ENCODE results near the gene PPP6C.
"Not testable (repeated sequence)": the region's sequence is repeated elsewhere in the genome, so short reads cannot be mapped to it uniquely, and the experiment has no call there.

Gene PPP6C

GRCh38 chr9:125126019-125126746, 63.4 kb downstream of the PPP6C start:
- no peak overlapping the region for H2AFZ ChIP-seq (ENCODE audit: low read depth, low read length)
- no peaks in the 10 kb centered on the region for H3K79me2 ChIP-seq (ENCODE audit: low read length)
- peaks cover 8% of the 10 kb centered on the region for H3K4me1 ChIP-seq (ENCODE audit: low read length)
- TF ChIP-seq CTCF (IDR thresholded peaks at IDR 0.05; ENCODE audit: low read depth, low read length) (no peak), EZH2phosphoT487 (IDR thresholded peaks at IDR 0.05; ENCODE audit: low read depth) (no peak)
- no peak overlapping the region for H3K9ac ChIP-seq (ENCODE audit: low read length)
- H3K27me3 ChIP-seq (ENCODE audit: low read depth, low read length): no peaks in the 10 kb centered on the region
- H3K9me3 ChIP-seq (ENCODE audit: insufficient read depth, low read length): no peaks in the 10 kb centered on the region
- H3K36me3 ChIP-seq (replicated peaks; ENCODE audit: low read depth, low read length): no peaks in the 10 kb centered on the region
- no peaks in the 10 kb centered on the region for H4K20me1 ChIP-seq (ENCODE audit: insufficient read depth, low read length)
- H3K27ac ChIP-seq (ENCODE audit: low read length): no peak overlapping the region
- H3K4me3 ChIP-seq (ENCODE audit: low read length): no peak overlapping the region
- H3K4me2 ChIP-seq (ENCODE audit: low read length): peak overlapping the region; percentile 2; the same call in 1 of the 2 replicates

GRCh38 chr9:125125523-125125922, 64.1 kb downstream of the PPP6C start:
- H3K9me3 ChIP-seq (ENCODE audit: insufficient read depth, low read length): no peaks in the 10 kb centered on the region
- no peak for TF ChIP-seq CTCF (IDR thresholded peaks at IDR 0.05; ENCODE audit: low read depth, low read length)
- TF ChIP-seq EZH2phosphoT487 (IDR thresholded peaks at IDR 0.05; ENCODE audit: low read depth): no peak
- H3K36me3 ChIP-seq (replicated peaks; ENCODE audit: low read depth, low read length): no peaks in the 10 kb centered on the region
- H2AFZ ChIP-seq (ENCODE audit: low read depth, low read length): no peak overlapping the region
- H3K4me3 ChIP-seq (ENCODE audit: low read length): no peak overlapping the region
- H3K9ac ChIP-seq (ENCODE audit: low read length): no peak overlapping the region
- no peak overlapping the region for H3K4me2 ChIP-seq (ENCODE audit: low read length)
- H3K4me1 ChIP-seq (ENCODE audit: low read length): peaks cover 8% of the 10 kb centered on the region
- no peaks in the 10 kb centered on the region for H3K79me2 ChIP-seq (ENCODE audit: low read length)
- H3K27me3 ChIP-seq (ENCODE audit: low read depth, low read length): no peaks in the 10 kb centered on the region
- H3K27ac ChIP-seq (ENCODE audit: low read length): no peak overlapping the region
- H4K20me1 ChIP-seq (ENCODE audit: insufficient read depth, low read length): no peaks in the 10 kb centered on the region

- no peaks in the 10 kb centered on the region for H3K36me3 ChIP-seq (replicated peaks; ENCODE audit: low read depth, low read length)
- no peaks in the 10 kb centered on the region for H3K9me3 ChIP-seq (ENCODE audit: insufficient read depth, low read length)
- H3K4me2 ChIP-seq (ENCODE audit: low read length): no peak overlapping the region
- H4K20me1 ChIP-seq (ENCODE audit: insufficient read depth, low read length): no peaks in the 10 kb centered on the region
- peaks cover 5% of the 10 kb centered on the region for H3K4me1 ChIP-seq (ENCODE audit: low read length)
- H3K4me3 ChIP-seq (ENCODE audit: low read length): no peak overlapping the region
- H3K9ac ChIP-seq (ENCODE audit: low read length): no peak overlapping the region
- no peaks in the 10 kb centered on the region for H3K79me2 ChIP-seq (ENCODE audit: low read length)
- H2AFZ ChIP-seq (ENCODE audit: low read depth, low read length): no peak overlapping the region
- H3K27ac ChIP-seq (ENCODE audit: low read length): no peak overlapping the region
- no peaks in the 10 kb centered on the region for H3K27me3 ChIP-seq (ENCODE audit: low read depth, low read length)
- TF ChIP-seq CTCF (IDR thresholded peaks at IDR 0.05; ENCODE audit: low read depth, low read length): no peak
- TF ChIP-seq EZH2phosphoT487 (IDR thresholded peaks at IDR 0.05; ENCODE audit: low read depth): no peak
Measured at GRCh38 chr9:125121146-125121545, 68.5 kb downstream of the PPP6C start.

- no peak for TF ChIP-seq CTCF (IDR thresholded peaks at IDR 0.05; ENCODE audit: low read depth, low read length)
- TF ChIP-seq EZH2phosphoT487 (IDR thresholded peaks at IDR 0.05; ENCODE audit: low read depth): no peak
- no peaks in the 10 kb centered on the region for H3K4me1 ChIP-seq (ENCODE audit: low read length)
- no peaks in the 10 kb centered on the region for H3K9me3 ChIP-seq (ENCODE audit: insufficient read depth, low read length)
- H3K36me3 ChIP-seq (replicated peaks; ENCODE audit: low read depth, low read length): no peaks in the 10 kb centered on the region
- H4K20me1 ChIP-seq (ENCODE audit: insufficient read depth, low read length): no peaks in the 10 kb centered on the region
- no peak overlapping the region for H3K4me2 ChIP-seq (ENCODE audit: low read length)
- no peaks in the 10 kb centered on the region for H3K27me3 ChIP-seq (ENCODE audit: low read depth, low read length)
- no peak overlapping the region for H2AFZ ChIP-seq (ENCODE audit: low read depth, low read length)
- H3K27ac ChIP-seq (ENCODE audit: low read length): no peak overlapping the region
- no peak overlapping the region for H3K4me3 ChIP-seq (ENCODE audit: low read length)
- H3K9ac ChIP-seq (ENCODE audit: low read length): no peak overlapping the region
- H3K79me2 ChIP-seq (ENCODE audit: low read length): no peaks in the 10 kb centered on the region
Measured at GRCh38 chr9:125119643-125120286, 69.8 kb downstream of the PPP6C start.

GRCh38 chr9:125118696-125119095, 70.9 kb downstream of the PPP6C start:
- not testable (repeated sequence) for H3K4me1 ChIP-seq (ENCODE audit: low read length); H3K27me3 ChIP-seq (ENCODE audit: low read depth, low read length); H3K27ac ChIP-seq (ENCODE audit: low read length); H2AFZ ChIP-seq (ENCODE audit: low read depth, low read length); H3K4me2 ChIP-seq (ENCODE audit: low read length); H3K9me3 ChIP-seq (ENCODE audit: insufficient read depth, low read length); H3K79me2 ChIP-seq (ENCODE audit: low read length); H4K20me1 ChIP-seq (ENCODE audit: insufficient read depth, low read length); H3K36me3 ChIP-seq (replicated peaks; ENCODE audit: low read depth, low read length); H3K9ac ChIP-seq (ENCODE audit: low read length); H3K4me3 ChIP-seq (ENCODE audit: low read length)

- not testable (repeated sequence) for H2AFZ ChIP-seq (ENCODE audit: low read depth, low read length); H3K36me3 ChIP-seq (replicated peaks; ENCODE audit: low read depth, low read length); H3K4me3 ChIP-seq (ENCODE audit: low read length); H3K27me3 ChIP-seq (ENCODE audit: low read depth, low read length); H3K4me2 ChIP-seq (ENCODE audit: low read length); H4K20me1 ChIP-seq (ENCODE audit: insufficient read depth, low read length); H3K4me1 ChIP-seq (ENCODE audit: low read length); H3K9ac ChIP-seq (ENCODE audit: low read length); H3K9me3 ChIP-seq (ENCODE audit: insufficient read depth, low read length); H3K27ac ChIP-seq (ENCODE audit: low read length); H3K79me2 ChIP-seq (ENCODE audit: low read length)
Measured at GRCh38 chr9:125114503-125114902, 75.1 kb downstream of the PPP6C start.
